ENCODE data around the gene TAF13.
A peak's percentile ranks its signal among the peaks of the same experiment; 100 is the strongest.
"Not testable (repeated sequence)": the region's sequence is repeated elsewhere in the genome, so short reads cannot be mapped to it uniquely, and the experiment has no call there.

Gene TAF13

GRCh38 chr1:109091078-109091838 is 15.5 kb upstream of the TAF13 start:
- DNase-seq (ENCODE audit: low spot score): no peak

GRCh38 chr1:109090196-109091077 is 14.6 kb upstream of the TAF13 start, which contains the start of gene TMEM167B:
Gene TMEM167B, plus strand, starts transcription at chr1:109090764. Its CDS starts 109 bp downstream, at chr1:109090873.
- peak; percentile 96 for DNase-seq (ENCODE audit: low spot score)

GRCh38 chr1:109089242-109090015 is 13.6 kb upstream of the TAF13 start:
- DNase-seq (ENCODE audit: low spot score): peak; percentile 95

GRCh38 chr1:109084563-109085517 is 9.0 kb upstream of the TAF13 start:
- DNase-seq (ENCODE audit: low spot score): no peak

- DNase-seq (ENCODE audit: low spot score): peak; percentile 95
These were observed 8.1 kb upstream of the TAF13 start for GRCh38 chr1:109083923-109084322.

- no peak for DNase-seq (ENCODE audit: low spot score)
These were observed 7.7 kb upstream of the TAF13 start for GRCh38 chr1:109083501-109083900.

GRCh38 chr1:109080441-109081082 is 4.8 kb upstream of the TAF13 start:
- DNase-seq (ENCODE audit: low spot score): no peak

- no peak for DNase-seq (ENCODE audit: low spot score)
These were observed 3.4 kb upstream of the TAF13 start for GRCh38 chr1:109079240-109079622.

GRCh38 chr1:109078317-109078716 is 2.5 kb upstream of the TAF13 start:
- DNase-seq (ENCODE audit: low spot score): no peak

- DNase-seq (ENCODE audit: low spot score): no peak
These were observed 6.5 kb downstream of the TAF13 start for GRCh38 chr1:109069294-109069693.

- no peak for DNase-seq (ENCODE audit: low spot score)
These were observed 7.9 kb downstream of the TAF13 start for GRCh38 chr1:109067883-109068282.

GRCh38 chr1:109065137-109065536 is 10.7 kb downstream of the TAF13 start:
- DNase-seq (ENCODE audit: low spot score): no peak

GRCh38 chr1:109061183-109061582 is 14.6 kb downstream of the TAF13 start:
- no peak for DNase-seq (ENCODE audit: low spot score)

GRCh38 chr1:109060707-109061106 is 15.1 kb downstream of the TAF13 start:
- DNase-seq (ENCODE audit: low spot score): no peak

- DNase-seq (ENCODE audit: low spot score): no peak
These were observed 16.8 kb downstream of the TAF13 start for GRCh38 chr1:109059026-109059425.

GRCh38 chr1:109056064-109056463 is 19.7 kb downstream of the TAF13 start:
- DNase-seq (ENCODE audit: low spot score): no peak

- DNase-seq (ENCODE audit: low spot score): not testable (repeated sequence)
These were observed 23.7 kb downstream of the TAF13 start for GRCh38 chr1:109052145-109052544.

- DNase-seq (ENCODE audit: low spot score): no peak
These were observed 25.4 kb downstream of the TAF13 start for GRCh38 chr1:109050228-109050995.

- no peak for DNase-seq (ENCODE audit: low spot score)
These were observed 27.5 kb downstream of the TAF13 start for GRCh38 chr1:109048335-109048734.

- DNase-seq (ENCODE audit: low spot score): no peak
These were observed 28.5 kb downstream of the TAF13 start for GRCh38 chr1:109047339-109047738.
